ENCODE measurements around the gene CFAP57.

Gene CFAP57

GRCh38 chr1:43253876-43254275 is 81.7 kb downstream of the CFAP57 start:
- DNase-seq (ENCODE audit: low read depth in 1 of 2, low spot score in 1 of 2), result no peak

- no peak for DNase-seq (ENCODE audit: low read depth in 1 of 2, low spot score in 1 of 2)
These were observed 83.5 kb downstream of the CFAP57 start for GRCh38 chr1:43255438-43256210.

DNA sequence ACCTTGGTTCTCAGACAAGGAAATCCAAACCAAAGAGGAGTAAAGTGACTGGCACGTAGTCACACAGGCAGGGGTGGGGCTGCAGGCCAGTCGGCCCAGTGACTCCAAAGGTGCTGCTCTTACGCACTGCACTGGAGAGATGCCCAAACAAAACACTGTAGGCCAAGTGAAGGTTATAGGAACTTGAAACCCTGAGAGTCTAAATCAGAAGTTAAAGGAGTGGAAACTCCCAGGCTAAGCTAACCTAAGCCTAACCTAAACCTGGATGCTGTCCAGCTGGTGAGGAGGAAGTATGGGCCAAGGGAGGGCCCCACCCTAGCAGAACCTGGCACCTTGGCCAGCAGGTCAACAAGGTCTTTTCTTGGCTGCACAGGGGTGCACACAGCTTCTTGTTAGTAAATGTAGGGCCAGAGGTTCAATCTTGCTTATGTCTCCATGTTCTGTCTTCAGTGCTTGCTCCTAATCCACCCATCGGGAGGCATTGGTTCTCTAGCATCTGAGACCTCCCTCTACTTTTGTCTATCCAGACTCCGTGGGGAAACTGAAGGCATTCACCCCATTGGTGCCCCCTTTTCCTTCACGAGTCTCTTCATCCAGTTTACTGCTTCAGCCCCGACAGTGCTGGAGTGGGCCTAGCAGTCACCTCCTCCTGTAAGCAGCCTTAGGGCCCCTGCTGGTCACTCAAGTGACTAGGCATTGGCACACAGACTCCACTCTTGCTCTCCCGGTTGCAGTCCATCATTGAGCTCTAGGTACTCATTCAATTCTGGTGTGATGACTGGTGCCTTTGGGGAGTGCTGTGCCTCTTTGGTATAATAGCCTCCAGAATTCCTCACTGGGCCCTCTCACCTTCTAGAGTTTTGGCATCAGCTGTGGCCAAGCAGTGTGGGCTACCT is 84.8 kb downstream of the CFAP57 start:
- no peak for DNase-seq (ENCODE audit: low read depth in 1 of 2, low spot score in 1 of 2)

GRCh38 chr1:43258370-43258769 is 86.2 kb downstream of the CFAP57 start:
- no peak for DNase-seq (ENCODE audit: low read depth in 1 of 2, low spot score in 1 of 2)

- DNase-seq (ENCODE audit: low read depth in 1 of 2, low spot score in 1 of 2), result no peak
These were observed 93.3 kb downstream of the CFAP57 start for GRCh38 chr1:43265431-43265830.

DNA sequence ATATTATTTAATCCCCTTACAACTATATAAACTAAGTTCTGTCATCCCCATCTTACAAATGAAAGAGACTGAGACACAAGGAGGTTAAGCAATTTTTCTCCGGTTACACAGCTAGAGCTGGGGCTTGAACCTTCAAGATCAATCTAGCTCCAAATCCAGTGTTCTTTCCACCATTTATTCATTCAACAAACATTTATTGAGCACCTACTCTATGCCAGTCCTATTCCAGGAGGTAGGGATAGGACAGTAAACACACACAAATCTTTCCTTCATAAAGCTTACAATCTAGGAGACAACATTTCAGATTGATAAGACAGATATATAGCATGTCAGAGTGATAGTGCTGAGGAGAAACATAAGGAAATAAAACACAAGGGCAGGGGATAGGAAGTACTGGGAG is 94.8 kb downstream of the CFAP57 start:
- DNase-seq (ENCODE audit: low read depth in 1 of 2, low spot score in 1 of 2), result no peak

- DNase-seq (ENCODE audit: low read depth in 1 of 2, low spot score in 1 of 2), result no peak
These were observed 95.2 kb downstream of the CFAP57 start for GRCh38 chr1:43267291-43267805.

DNA sequence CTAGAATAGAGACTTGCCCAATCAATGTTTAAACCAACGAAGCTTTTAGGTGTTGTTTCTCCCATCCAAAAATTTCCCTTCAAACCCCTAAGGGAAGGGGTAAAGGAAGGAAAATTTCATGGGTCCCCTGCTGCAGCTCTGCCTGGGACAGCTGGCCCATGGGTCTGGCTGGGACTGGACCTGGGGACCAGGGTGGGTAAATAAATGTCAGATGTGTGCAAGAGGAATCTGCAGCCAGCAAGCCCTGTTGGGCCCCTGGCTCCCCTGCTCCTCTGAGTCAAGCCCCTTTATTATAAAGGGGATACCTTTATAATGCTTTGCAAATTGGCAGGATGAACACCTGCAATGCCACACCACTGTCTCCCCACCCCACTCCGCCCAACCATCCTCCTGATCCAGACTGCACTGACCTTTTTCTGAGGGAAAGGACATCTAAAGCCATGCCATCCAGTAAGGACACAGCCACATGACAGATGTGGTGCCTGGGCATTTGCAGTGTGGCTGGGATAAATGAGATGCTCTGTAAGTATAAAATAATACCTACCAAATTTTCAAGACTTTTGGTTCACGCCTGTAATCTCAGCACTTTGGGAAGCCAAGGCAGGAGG is 95.8 kb downstream of the CFAP57 start:
- no peak for DNase-seq (ENCODE audit: low read depth in 1 of 2, low spot score in 1 of 2)

GRCh38 chr1:43269627-43270375 is 97.7 kb downstream of the CFAP57 start, which contains the start of gene TMEM125:
Gene TMEM125, plus strand, starts transcription at chr1:43269983. Its CDS starts 2,740 bp downstream, at chr1:43272723.
- no peak for DNase-seq (ENCODE audit: low read depth in 1 of 2, low spot score in 1 of 2)

DNA sequence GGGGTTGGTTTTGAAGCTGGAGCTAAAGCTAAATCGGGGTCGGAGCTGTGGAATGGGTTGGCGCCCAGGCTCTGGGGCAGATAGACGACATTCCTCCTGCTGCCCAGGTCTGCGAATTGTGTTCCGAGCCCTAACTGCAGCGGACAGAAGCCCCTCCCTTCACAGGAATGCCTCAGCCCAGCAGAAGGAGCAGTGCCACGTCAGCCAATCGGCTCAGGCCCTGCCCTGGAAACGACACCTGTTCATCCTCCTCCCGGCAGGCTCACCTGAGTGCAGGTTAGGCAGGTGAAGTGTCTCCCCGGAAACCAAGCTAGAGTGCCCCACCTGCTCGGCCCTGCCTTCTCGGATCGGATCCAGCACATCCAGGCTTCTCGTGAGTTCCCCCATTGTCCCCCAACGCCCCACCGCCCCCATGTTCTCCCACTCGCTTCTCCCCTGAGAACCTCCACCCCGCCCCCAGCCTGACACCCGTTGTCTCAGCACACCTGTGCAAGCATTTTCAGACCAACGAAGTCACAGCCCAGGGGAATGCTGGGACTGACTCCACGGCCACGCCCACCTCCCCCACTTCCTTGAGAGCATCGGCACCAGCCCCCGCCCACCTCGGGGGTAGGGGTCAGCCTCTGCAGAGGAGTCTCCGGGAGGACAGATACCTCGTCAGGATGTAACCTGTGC is 98.4 kb downstream of the CFAP57 start:
- no peak for DNase-seq (ENCODE audit: low read depth in 1 of 2, low spot score in 1 of 2)

DNA sequence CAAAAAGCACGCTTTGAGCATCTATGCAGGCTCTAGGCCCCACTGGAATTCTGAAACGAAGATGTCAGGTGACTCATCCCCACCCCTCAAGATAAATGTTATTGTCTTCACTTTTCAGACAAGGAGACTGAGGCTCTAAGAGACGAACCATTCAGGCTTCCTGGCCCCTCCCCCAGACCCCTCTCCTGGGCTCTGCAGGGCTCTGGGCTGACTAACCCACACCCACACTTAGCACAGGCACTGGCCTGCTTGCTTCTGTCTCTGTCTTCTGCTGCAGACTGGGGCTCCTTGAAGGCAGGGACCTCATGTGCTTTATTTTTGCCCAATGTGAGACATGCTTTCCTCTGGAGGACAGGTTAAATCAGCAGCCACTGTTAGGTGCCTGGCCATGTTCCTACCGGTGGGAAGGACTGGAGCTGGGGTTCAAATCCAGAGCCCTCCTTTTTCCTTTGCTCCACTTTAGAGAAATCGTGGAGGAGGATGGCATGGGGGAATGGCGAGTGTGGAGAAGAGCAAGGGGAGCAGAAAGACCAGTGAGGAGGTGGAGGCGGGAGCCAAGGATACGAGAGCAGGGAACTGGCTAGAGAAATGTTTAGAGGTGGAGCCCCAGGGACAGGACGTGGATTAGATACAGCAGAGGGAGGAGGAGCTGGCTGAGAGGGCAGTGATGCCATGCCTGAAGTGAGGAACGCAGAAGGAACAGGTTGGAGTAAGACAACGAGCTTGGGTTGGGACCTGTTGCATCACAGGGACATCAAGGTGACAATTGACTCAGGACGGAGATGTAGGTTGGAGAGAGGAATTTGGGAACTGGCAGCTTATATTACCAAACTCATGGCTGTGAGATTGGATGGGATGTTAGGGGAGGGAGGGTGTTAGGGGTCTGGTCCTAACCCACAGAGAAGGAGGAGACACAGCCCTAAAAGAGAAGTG is 99.3 kb downstream of the CFAP57 start:
- DNase-seq (ENCODE audit: low read depth in 1 of 2, low spot score in 1 of 2), result no peak

- DNase-seq (ENCODE audit: low read depth in 1 of 2, low spot score in 1 of 2), result no peak
These were observed 100.0 kb downstream of the CFAP57 start for GRCh38 chr1:43272161-43272560.

GRCh38 chr1:43272576-43273571 is 100.7 kb downstream of the CFAP57 start:
- DNase-seq (ENCODE audit: low read depth in 1 of 2, low spot score in 1 of 2), result no peak

- no peak for DNase-seq (ENCODE audit: low read depth in 1 of 2, low spot score in 1 of 2)
These were observed 101.6 kb downstream of the CFAP57 start for GRCh38 chr1:43273708-43274107.

- DNase-seq (ENCODE audit: low read depth in 1 of 2, low spot score in 1 of 2), result peak in 1 of 2 donors; percentile 4
These were observed 102.1 kb downstream of the CFAP57 start for GRCh38 chr1:43274125-43274803.

GRCh38 chr1:43274804-43275180 is 102.7 kb downstream of the CFAP57 start:
- no peak for DNase-seq (ENCODE audit: low read depth in 1 of 2, low spot score in 1 of 2)

- DNase-seq (ENCODE audit: low read depth in 1 of 2, low spot score in 1 of 2), result no peak
These were observed 103.9 kb downstream of the CFAP57 start for GRCh38 chr1:43275826-43276620.

Measured in activated T-helper 1 cell treated with anti-CD3 and anti-CD28 coated beads, Interleukin-2, amount 50 U/mL, for 16 hours (primary cell).